ENCODE results near the gene UQCC3.

The UQCC3 gene

GRCh38 chr11:62652161-62653006 is 19.1 kb upstream of the UQCC3 start:
- H3K9me2 ChIP-seq (replicated peaks; ENCODE audit: insufficient read depth, low read length): no peaks in the 10 kb centered on the region
- no peak for DNase-seq

GRCh38 chr11:62654297-62654696 is 17.2 kb upstream of the UQCC3 start:
- 0 out of 2 replicates have a peak, but pooled peaks cover 4% of the 10 kb centered on the region for H3K4me1 ChIP-seq (ENCODE audit: low read length)
- no peak overlapping the region for H3K27ac ChIP-seq (ENCODE audit: low read length)
- no peaks in the 10 kb centered on the region for H3K9me2 ChIP-seq (replicated peaks; ENCODE audit: insufficient read depth, low read length)
- peak overlapping the region; percentile 76 for H2AFZ ChIP-seq (ENCODE audit: low read length)
- H3K4me3 ChIP-seq (ENCODE audit: low read length): no peak overlapping the region
- peaks cover 11% of the 10 kb centered on the region for H3F3A ChIP-seq (ENCODE audit: insufficient read depth, low read length)
- TF ChIP-seq EZH2 (optimal IDR thresholded peaks at IDR 0.05; ENCODE audit: low read depth, low read length): no peak
- H4K20me1 ChIP-seq (ENCODE audit: insufficient read depth, low read length): no peaks in the 10 kb centered on the region
- H3K4me2 ChIP-seq (ENCODE audit: low read depth, low read length): peak overlapping the region; percentile 41; the same call in 1 of the 2 replicates
- H3K9me3 ChIP-seq (replicated peaks; ENCODE audit: insufficient read depth, low read length): no peaks in the 10 kb centered on the region
- no peaks in the 10 kb centered on the region for H3K36me3 ChIP-seq (replicated peaks; ENCODE audit: insufficient read depth, low read length)
- DNase-seq: no peak
- H3K27me3 ChIP-seq (replicated peaks; ENCODE audit: insufficient read depth, low read length): no peaks in the 10 kb centered on the region
- H3K9ac ChIP-seq (ENCODE audit: low read length): no peak overlapping the region
- H3K79me2 ChIP-seq (ENCODE audit: low read length): peaks cover 30% of the 10 kb centered on the region

More at GRCh38 chr11:62652161-62653006, 19.1 kb upstream of the UQCC3 start:
- Histone ChIP-seq H3K9me3 (replicated peaks; ENCODE audit: insufficient read depth, low read length) (no peaks in the 10 kb centered on the region), H3K4me1 (ENCODE audit: low read length) (peaks cover 6% of the 10 kb centered on the region; the same call in 1 of the 2 replicates), H3K4me3 (ENCODE audit: low read length) (peak overlapping the region; percentile 93), H4K20me1 (ENCODE audit: insufficient read depth, low read length) (no peaks in the 10 kb centered on the region), H3K79me2 (ENCODE audit: low read length) (peaks cover 34% of the 10 kb centered on the region), H3F3A (ENCODE audit: insufficient read depth, low read length) (peaks cover 11% of the 10 kb centered on the region), H3K27ac (ENCODE audit: low read length) (peak overlapping the region; percentile 62), H3K36me3 (replicated peaks; ENCODE audit: insufficient read depth, low read length) (no peaks in the 10 kb centered on the region), H3K4me2 (ENCODE audit: low read depth, low read length) (peak overlapping the region; percentile 95), H2AFZ (ENCODE audit: low read length) (peak overlapping the region; percentile 99), H3K27me3 (replicated peaks; ENCODE audit: insufficient read depth, low read length) (no peaks in the 10 kb centered on the region), H3K9ac (ENCODE audit: low read length) (peak overlapping the region; percentile 92)
- no peak for TF ChIP-seq CTCF (IDR thresholded peaks at IDR 0.05; ENCODE audit: low read length)
- no peak for TF ChIP-seq EZH2 (optimal IDR thresholded peaks at IDR 0.05; ENCODE audit: low read depth, low read length)

- no peaks in the 10 kb centered on the region for H3K9me2 ChIP-seq (replicated peaks; ENCODE audit: insufficient read depth, low read length)
- H3F3A ChIP-seq (ENCODE audit: insufficient read depth, low read length): peaks cover 11% of the 10 kb centered on the region
- no peaks in the 10 kb centered on the region for H3K36me3 ChIP-seq (replicated peaks; ENCODE audit: insufficient read depth, low read length)
- H3K9ac ChIP-seq (ENCODE audit: low read length): no peak overlapping the region
- no peak overlapping the region for H3K4me3 ChIP-seq (ENCODE audit: low read length)
- H3K4me1 ChIP-seq (ENCODE audit: low read length): 0 out of 2 replicates have a peak, but pooled peaks cover 4% of the 10 kb centered on the region
- H3K27me3 ChIP-seq (replicated peaks; ENCODE audit: insufficient read depth, low read length): no peaks in the 10 kb centered on the region
- no peak overlapping the region for H3K4me2 ChIP-seq (ENCODE audit: low read depth, low read length)
- TF ChIP-seq CTCF (IDR thresholded peaks at IDR 0.05; ENCODE audit: low read length) (no peak), EZH2 (optimal IDR thresholded peaks at IDR 0.05; ENCODE audit: low read depth, low read length) (no peak), EZH2phosphoT487 (IDR thresholded peaks at IDR 0.05; ENCODE audit: low read length) (no peak)
- H3K27ac ChIP-seq (ENCODE audit: low read length): no peak overlapping the region
- no peaks in the 10 kb centered on the region for H4K20me1 ChIP-seq (ENCODE audit: insufficient read depth, low read length)
- H3K9me3 ChIP-seq (replicated peaks; ENCODE audit: insufficient read depth, low read length): no peaks in the 10 kb centered on the region
- no peak for DNase-seq
- H2AFZ ChIP-seq (ENCODE audit: low read length): 0 out of 2 replicates have a peak overlapping the region, but pooled peaks have one; percentile 9
- H3K79me2 ChIP-seq (ENCODE audit: low read length): peaks cover 12% of the 10 kb centered on the region
These were observed 14.6 kb upstream of the UQCC3 start for GRCh38 chr11:62656796-62657429.
